SK-N-MC (cell line): ENCODE measurements around the gene RPS6KA5.

Experiments
- EZH2 ChIP-seq: fragments of 200-600 bp; sonication (generic); IDR thresholded peaks from one replicate; pipeline ENCODE4 v1.6.1; 2017; ENCODE audit warnings: antibody characterized with exemption
- FOXP2 ChIP-seq: optimal IDR thresholded peaks from 2 replicates; pipeline ENCODE3; 2011; ENCODE audit warnings: mild to moderate bottlenecking, moderate library complexity; ENCODE audit not compliant: insufficient read depth; ENCODE audit errors: extremely low read length, control extremely low read depth
- POLR2AphosphoS5 ChIP-seq: IDR thresholded peaks from 2 replicates; pipeline ENCODE4 v1.6.1; 2012; ENCODE audit warnings: mild to moderate bottlenecking, low read depth, low read length, borderline replicate concordance

DNA sequence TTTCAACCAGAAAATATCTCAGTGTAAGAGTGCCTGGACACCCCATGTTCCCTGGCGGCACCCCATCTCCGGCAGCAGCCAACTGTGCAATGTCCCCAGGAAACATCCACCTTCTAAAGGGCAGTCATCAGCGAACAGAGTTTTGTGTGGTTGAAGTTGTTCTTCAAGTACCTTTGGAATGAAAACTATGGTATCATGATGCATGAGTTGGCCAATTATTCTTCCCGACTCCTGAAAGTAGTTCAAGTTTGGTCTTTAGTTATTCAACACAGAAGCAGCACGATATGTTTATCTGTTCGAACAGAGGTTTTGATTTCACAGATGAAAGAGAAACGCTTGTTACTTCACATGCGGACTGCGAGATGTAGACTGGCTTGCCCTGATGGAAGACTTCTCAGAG lies 223.1 kb downstream of the RPS6KA5 start:
- TF ChIP-seq POLR2AphosphoS5 (no peak), EZH2 (no peak), FOXP2 (no peak)
